Measurements from ENCODE around the gene RXFP1.

The RXFP1 gene

DNA sequence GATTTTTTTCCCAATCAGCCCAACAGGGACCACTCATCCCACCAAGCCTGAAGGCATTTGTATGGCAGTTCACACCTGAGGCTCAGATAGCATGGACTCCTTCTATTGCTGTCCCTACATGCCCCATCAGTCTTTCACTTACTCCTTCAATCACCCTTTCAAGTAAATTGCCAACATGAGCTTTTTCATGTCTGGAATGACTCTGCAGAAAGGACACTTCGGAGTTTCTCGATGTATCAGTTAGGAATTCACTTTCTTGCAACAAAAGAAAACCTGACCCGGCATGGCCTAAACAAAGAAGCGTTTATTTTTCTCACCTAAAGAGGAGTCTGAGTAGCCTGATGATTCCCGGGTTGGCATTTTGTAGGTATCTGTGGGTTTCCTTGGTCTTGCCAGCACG is 38.6 kb downstream of the RXFP1 start:
- TF ChIP-seq, protein P1, sequence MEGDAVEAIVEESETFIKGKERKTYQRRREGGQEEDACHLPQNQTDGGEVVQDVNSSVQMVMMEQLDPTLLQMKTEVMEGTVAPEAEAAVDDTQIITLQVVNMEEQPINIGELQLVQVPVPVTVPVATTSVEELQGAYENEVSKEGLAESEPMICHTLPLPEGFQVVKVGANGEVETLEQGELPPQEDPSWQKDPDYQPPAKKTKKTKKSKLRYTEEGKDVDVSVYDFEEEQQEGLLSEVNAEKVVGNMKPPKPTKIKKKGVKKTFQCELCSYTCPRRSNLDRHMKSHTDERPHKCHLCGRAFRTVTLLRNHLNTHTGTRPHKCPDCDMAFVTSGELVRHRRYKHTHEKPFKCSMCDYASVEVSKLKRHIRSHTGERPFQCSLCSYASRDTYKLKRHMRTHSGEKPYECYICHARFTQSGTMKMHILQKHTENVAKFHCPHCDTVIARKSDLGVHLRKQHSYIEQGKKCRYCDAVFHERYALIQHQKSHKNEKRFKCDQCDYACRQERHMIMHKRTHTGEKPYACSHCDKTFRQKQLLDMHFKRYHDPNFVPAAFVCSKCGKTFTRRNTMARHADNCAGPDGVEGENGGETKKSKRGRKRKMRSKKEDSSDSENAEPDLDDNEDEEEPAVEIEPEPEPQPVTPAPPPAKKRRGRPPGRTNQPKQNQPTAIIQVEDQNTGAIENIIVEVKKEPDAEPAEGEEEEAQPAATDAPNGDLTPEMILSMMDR (IDR thresholded peaks at IDR 0.05; ENCODE audit: extremely low read depth, insufficient read depth, missing control alignments): no peak
- in situ Hi-C loops (cut with MboI; ENCODE audit: low pct_unique_long_range_greater_than_20kb, low sequenced_read_pairs, unreplicated experiment): no loop called here
- no peak for DNase-seq (ENCODE audit: low spot score)

DNA sequence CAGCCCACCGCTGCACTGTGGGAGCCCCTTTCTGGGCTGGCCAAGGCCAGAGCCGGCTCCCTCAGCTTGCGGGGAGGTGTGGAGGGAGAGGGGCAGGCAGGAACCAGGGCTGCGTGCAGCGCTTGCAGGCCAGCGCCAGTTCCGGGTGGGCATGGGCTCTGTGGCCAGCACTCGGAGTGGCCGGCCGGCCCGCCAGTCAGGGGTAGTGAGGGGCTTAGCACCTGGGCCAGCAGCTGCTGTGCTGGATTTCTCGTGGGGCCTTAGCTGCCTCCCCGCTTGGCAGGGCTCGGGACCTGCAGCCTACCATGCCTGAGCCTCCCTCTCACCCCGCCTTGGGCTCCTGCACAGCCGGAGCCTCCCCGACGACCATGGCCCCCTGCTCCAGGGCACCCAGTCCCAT is 45.2 kb downstream of the RXFP1 start:
- in situ Hi-C loops (cut with MboI; ENCODE audit: low pct_unique_long_range_greater_than_20kb, low sequenced_read_pairs, unreplicated experiment): no loop called here
- TF ChIP-seq, protein P1 (IDR thresholded peaks at IDR 0.05; ENCODE audit: extremely low read depth, insufficient read depth, missing control alignments): no peak
- DNase-seq (ENCODE audit: low spot score): no peak

DNA sequence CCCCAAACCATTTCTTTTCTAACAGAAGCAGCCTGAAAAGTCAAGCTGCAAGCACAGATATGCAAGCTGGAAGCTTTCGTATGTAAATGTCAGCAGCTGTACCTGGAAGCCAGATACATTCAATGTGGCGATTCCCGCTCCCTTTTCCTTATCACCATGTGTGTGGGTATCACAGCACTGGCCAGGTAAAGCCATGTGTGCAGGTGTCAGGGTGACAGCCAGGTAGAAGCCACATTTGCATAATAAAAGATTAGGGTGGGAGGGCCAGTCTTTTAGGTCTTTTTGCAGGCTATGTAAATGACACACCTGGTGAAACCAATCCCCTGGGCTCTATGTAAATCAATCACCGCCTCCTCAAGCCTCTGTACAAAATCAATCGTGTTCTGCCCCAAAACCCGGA is 50.1 kb downstream of the RXFP1 start:
- TF ChIP-seq, protein P1 (IDR thresholded peaks at IDR 0.05; ENCODE audit: extremely low read depth, insufficient read depth, missing control alignments): no peak
- in situ Hi-C loops (cut with MboI; ENCODE audit: low pct_unique_long_range_greater_than_20kb, low sequenced_read_pairs, unreplicated experiment): no loop called here
- DNase-seq (ENCODE audit: low spot score): no peak

DNA sequence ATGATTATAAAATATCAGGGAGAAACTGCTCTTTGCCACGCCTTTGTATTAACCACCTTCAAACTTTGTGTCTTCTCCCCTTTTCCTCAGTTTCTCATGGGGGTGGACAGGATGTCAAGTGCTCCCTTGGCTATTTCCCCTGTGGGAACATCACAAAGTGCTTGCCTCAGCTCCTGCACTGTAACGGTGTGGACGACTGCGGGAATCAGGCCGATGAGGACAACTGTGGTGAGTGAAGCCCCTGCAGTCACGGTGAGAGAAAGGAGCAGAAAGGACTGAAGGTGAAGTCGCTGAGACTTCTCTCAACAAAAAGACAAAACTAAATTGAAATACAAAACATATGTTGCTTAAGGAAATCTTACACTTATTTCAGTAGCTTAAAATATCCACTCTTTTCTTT is 50.9 kb downstream of the RXFP1 start:
- in situ Hi-C loops (cut with MboI; ENCODE audit: low pct_unique_long_range_greater_than_20kb, low sequenced_read_pairs, unreplicated experiment): no loop called here
- TF ChIP-seq, protein P1 (IDR thresholded peaks at IDR 0.05; ENCODE audit: extremely low read depth, insufficient read depth, missing control alignments): no peak

DNA sequence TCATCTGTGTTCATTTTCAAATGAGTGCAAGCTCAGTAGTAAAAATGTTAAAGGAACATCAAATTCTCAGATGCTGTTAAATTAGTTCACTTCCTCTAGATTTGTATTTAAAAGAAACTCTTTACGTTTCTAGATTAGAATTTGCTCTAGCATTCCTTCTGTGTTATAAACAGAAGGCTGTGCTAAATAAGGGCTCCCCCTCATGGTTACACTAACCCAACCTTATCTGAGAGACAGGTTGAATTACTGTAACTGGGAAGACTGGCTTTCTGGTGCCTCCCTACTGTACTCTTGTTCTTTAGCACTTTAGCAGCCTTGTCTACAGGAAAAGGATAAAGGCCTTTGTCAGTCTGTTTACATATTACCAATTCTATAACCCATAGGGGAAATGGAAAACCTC is 56.8 kb downstream of the RXFP1 start:
- in situ Hi-C loops (cut with MboI; ENCODE audit: low pct_unique_long_range_greater_than_20kb, low sequenced_read_pairs, unreplicated experiment): no loop called here
- DNase-seq (ENCODE audit: low spot score): no peak

More for the DNA sequence above, 50.9 kb downstream of the RXFP1 start:
- no peak for DNase-seq (ENCODE audit: low spot score)

DNA sequence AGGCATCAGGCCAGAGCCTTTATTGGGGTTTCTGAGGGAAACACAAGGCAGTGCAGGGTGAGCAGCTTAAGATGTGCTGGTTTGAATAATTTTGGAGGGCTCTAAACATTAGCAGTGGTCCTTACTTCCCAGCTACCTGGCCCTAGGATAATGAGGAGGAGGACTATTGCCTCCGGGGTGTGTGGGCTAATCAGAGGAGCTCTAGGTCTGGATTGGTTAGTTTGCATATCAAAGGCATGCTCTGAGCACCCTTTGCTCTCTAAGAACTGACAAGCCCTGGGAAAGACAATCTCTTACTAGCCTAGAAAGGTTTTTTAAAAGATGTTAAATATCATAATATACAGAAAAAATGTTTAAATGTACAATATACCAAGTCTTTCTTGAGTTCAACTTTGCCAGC is 58.4 kb downstream of the RXFP1 start:
- TF ChIP-seq, protein P1 (IDR thresholded peaks at IDR 0.05; ENCODE audit: extremely low read depth, insufficient read depth, missing control alignments): no peak
- in situ Hi-C loops (cut with MboI; ENCODE audit: low pct_unique_long_range_greater_than_20kb, low sequenced_read_pairs, unreplicated experiment): no loop called here
- DNase-seq (ENCODE audit: low spot score): no peak

More for the DNA sequence above, 56.8 kb downstream of the RXFP1 start:
- TF ChIP-seq, protein P1 (IDR thresholded peaks at IDR 0.05; ENCODE audit: extremely low read depth, insufficient read depth, missing control alignments): peak; percentile 20

DNA sequence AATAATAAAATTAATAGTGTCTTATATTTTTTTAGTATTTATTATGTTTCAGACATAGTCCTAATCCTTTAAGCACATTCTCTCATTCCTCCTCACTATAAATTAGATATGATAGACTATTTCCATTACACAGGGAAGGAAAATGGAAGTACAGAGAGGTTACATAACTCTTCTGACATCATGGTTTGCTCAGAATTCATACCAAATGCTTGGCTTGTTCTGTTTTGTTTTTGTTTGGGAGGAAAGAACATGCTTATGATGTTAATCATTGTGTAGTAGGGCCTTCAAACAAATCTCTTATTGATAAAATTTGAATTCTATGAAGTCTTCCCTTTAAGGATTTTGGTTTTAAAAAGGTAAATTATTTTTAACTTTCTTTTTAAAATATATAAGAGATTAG is 59.5 kb downstream of the RXFP1 start:
- TF ChIP-seq, protein P1 (IDR thresholded peaks at IDR 0.05; ENCODE audit: extremely low read depth, insufficient read depth, missing control alignments): no peak
- in situ Hi-C loops (cut with MboI; ENCODE audit: low pct_unique_long_range_greater_than_20kb, low sequenced_read_pairs, unreplicated experiment): no loop called here
- no peak for DNase-seq (ENCODE audit: low spot score)

Data from GM13977 (cell line).